HG02970 (cell line): ENCODE data around the gene EPB41L2.
"Not testable (repeated sequence)": the region's sequence is repeated elsewhere in the genome, so short reads cannot be mapped to it uniquely, and the experiment has no call there.

Source experiments
- ATAC-seq: cut with Tn5 transposase; IDR thresholded peaks from one replicate; pipeline ENCODE4 v1.9.1; 2021; ENCODE audit warnings: mild to moderate bottlenecking, moderate library complexity, moderate number of reproducible peaks; ENCODE audit not compliant: unreplicated experiment, low FRiP score

EPB41L2 gene

GRCh38 chr6:130961148-130961547, 101.9 kb downstream of the EPB41L2 start:
- ATAC-seq = no peak

GRCh38 chr6:130959951-130960350, 103.1 kb downstream of the EPB41L2 start:
- no peak for ATAC-seq

- ATAC-seq = no peak
These were observed 104.6 kb downstream of the EPB41L2 start for GRCh38 chr6:130958468-130958867.

GRCh38 chr6:130955755-130956154, 107.3 kb downstream of the EPB41L2 start:
- ATAC-seq = no peak

- ATAC-seq = no peak
These were observed 113.5 kb downstream of the EPB41L2 start for GRCh38 chr6:130949553-130949952.

GRCh38 chr6:130947464-130947863, 115.6 kb downstream of the EPB41L2 start:
- ATAC-seq = no peak

- no peak for ATAC-seq
These were observed 117.0 kb downstream of the EPB41L2 start for GRCh38 chr6:130946076-130946475.

- ATAC-seq = no peak
These were observed 117.6 kb downstream of the EPB41L2 start for GRCh38 chr6:130945401-130945919.

GRCh38 chr6:130944486-130944885, 118.6 kb downstream of the EPB41L2 start:
- ATAC-seq = no peak

GRCh38 chr6:130943738-130944137, 119.3 kb downstream of the EPB41L2 start:
- no peak for ATAC-seq

- ATAC-seq = not testable (repeated sequence)
These were observed 120.3 kb downstream of the EPB41L2 start for GRCh38 chr6:130942752-130943151.

GRCh38 chr6:130937942-130938604, 125.0 kb downstream of the EPB41L2 start:
- ATAC-seq = no peak

- ATAC-seq = no peak
These were observed 126.1 kb downstream of the EPB41L2 start for GRCh38 chr6:130936933-130937332.

GRCh38 chr6:130935978-130936377, 127.1 kb downstream of the EPB41L2 start:
- no peak for ATAC-seq

GRCh38 chr6:130934848-130935585, 128.0 kb downstream of the EPB41L2 start:
- ATAC-seq = no peak

- ATAC-seq = no peak
These were observed 129.3 kb downstream of the EPB41L2 start for GRCh38 chr6:130933712-130934200.

GRCh38 chr6:130932921-130933320, 130.1 kb downstream of the EPB41L2 start:
- no peak for ATAC-seq

- ATAC-seq = no peak
These were observed 130.6 kb downstream of the EPB41L2 start for GRCh38 chr6:130932438-130932837.

- ATAC-seq = no peak
These were observed 131.4 kb downstream of the EPB41L2 start for GRCh38 chr6:130931683-130932082.

- no peak for ATAC-seq
These were observed 133.9 kb downstream of the EPB41L2 start for GRCh38 chr6:130929036-130929678.
